HL-60 (cell line): ENCODE results near the gene SGCG.

ENCODE experiments used
- DNase-seq, 2 experiments: peaks; one replicate each; pipeline ENCODE4 v3.0.0-alpha.2; 2010 to 2020; ENCODE audit warnings: low read depth in 1 of 2, low spot score in 1 of 2
- H3K27ac ChIP-seq: fragments of 250-450 bp; sonication (Bioruptor Pico); replicated peaks from 2 replicates; pipeline ENCODE4 v1.5.1; 2020; ENCODE audit warnings: mild to moderate bottlenecking, moderate library complexity
- H3K27me3 ChIP-seq: fragments of 250-450 bp; sonication (Bioruptor Pico); 2 replicates; pipeline ENCODE4 v1.5.1; 2021; ENCODE audit warnings: mild to moderate bottlenecking, moderate library complexity; ENCODE audit not compliant: insufficient read depth, poor library complexity, severe bottlenecking
- H3K4me3 ChIP-seq: replicated peaks from 2 replicates; pipeline ENCODE4 v1.5.1; 2011; ENCODE audit warnings: mild to moderate bottlenecking, control low read depth, low read length; ENCODE audit not compliant: insufficient read depth
- CTCF ChIP-seq: IDR thresholded peaks from one replicate; pipeline ENCODE4 v1.5.1; 2011; ENCODE audit warnings: low read length, control low read depth, inconsistent platforms; ENCODE audit not compliant: insufficient read depth
- GABPA ChIP-seq: IDR thresholded peaks from 2 replicates; pipeline ENCODE4 v1.6.1; 2012; ENCODE audit warnings: low read depth
- POLR2AphosphoS5 ChIP-seq: IDR thresholded peaks from 2 replicates; pipeline ENCODE4 v1.6.1; 2012; ENCODE audit warnings: low read depth
- REST ChIP-seq: IDR thresholded peaks from 2 replicates; pipeline ENCODE4 v1.6.1; 2012; ENCODE audit warnings: low read depth; ENCODE audit not compliant: insufficient replicate concordance
- SPI1 ChIP-seq: IDR thresholded peaks from 2 replicates; pipeline ENCODE4 v1.6.1; 2012; ENCODE audit warnings: low read depth, mild to moderate bottlenecking, borderline replicate concordance

The SGCG gene

GRCh38 chr13:23182142-23182541, 1.4 kb downstream of the SGCG start:
- H3K27ac ChIP-seq: no peak overlapping the region
- no peak overlapping the region for H3K4me3 ChIP-seq
- DNase-seq: no peak
- H3K27me3 ChIP-seq: peaks cover 5% of the 10 kb centered on the region
- TF ChIP-seq GABPA (no peak), POLR2AphosphoS5 (no peak), SPI1 (no peak), CTCF (no peak)

- H3K27me3 ChIP-seq: peaks cover 5% of the 10 kb centered on the region
- no peak for DNase-seq
- TF ChIP-seq GABPA (no peak), POLR2AphosphoS5 (no peak), REST (no peak), CTCF (no peak), SPI1 (no peak)
- no peak overlapping the region for H3K4me3 ChIP-seq
- no peak overlapping the region for H3K27ac ChIP-seq
Measured at GRCh38 chr13:23183292-23183691, 2.5 kb downstream of the SGCG start.

GRCh38 chr13:23185542-23185941, 4.8 kb downstream of the SGCG start:
- no peak overlapping the region for H3K4me3 ChIP-seq
- DNase-seq: no peak
- H3K27me3 ChIP-seq: peaks cover 5% of the 10 kb centered on the region
- H3K27ac ChIP-seq: no peak overlapping the region
- TF ChIP-seq GABPA: no peak
- no peak for TF ChIP-seq POLR2AphosphoS5
- TF ChIP-seq CTCF: no peak
- no peak for TF ChIP-seq SPI1
- TF ChIP-seq REST: no peak

- TF ChIP-seq REST (no peak), SPI1 (no peak), CTCF (no peak), GABPA (no peak), POLR2AphosphoS5 (no peak)
- H3K27ac ChIP-seq: no peak overlapping the region
- no peaks in the 10 kb centered on the region for H3K27me3 ChIP-seq
- no peak overlapping the region for H3K4me3 ChIP-seq
- no peak for DNase-seq
Measured at GRCh38 chr13:23201870-23202269, 21.1 kb downstream of the SGCG start.
